GM12865 (cell line): ENCODE data around the gene IFNGR1.

Experiments used
- DNase-seq: peaks from one replicate; pipeline ENCODE4 v3.0.0; 2010; ENCODE audit warnings: low read depth
- H3K4me3 ChIP-seq: 2 replicates; pipeline ENCODE4 v1.5.1; 2011; ENCODE audit warnings: mild to moderate bottlenecking, low read depth, low read length, control low read depth
- CTCF ChIP-seq: IDR thresholded peaks from 2 replicates; pipeline ENCODE4 v1.5.1; 2011; ENCODE audit warnings: low read length, control low read depth, low read depth, inconsistent platforms; ENCODE audit not compliant: insufficient read depth; ENCODE audit errors: missing control alignments

Gene IFNGR1

GRCh38 chr6:137236581-137237355, 17.6 kb upstream of the IFNGR1 start:
- no peak overlapping the region for H3K4me3 ChIP-seq
- DNase-seq, result no peak
- no peak for TF ChIP-seq CTCF

- TF ChIP-seq CTCF, result no peak
- no peak overlapping the region for H3K4me3 ChIP-seq
Measured at GRCh38 chr6:137235686-137236085, 16.5 kb upstream of the IFNGR1 start.

GRCh38 chr6:137233911-137234863, 15.0 kb upstream of the IFNGR1 start:
- peak; percentile 64 for DNase-seq
- no peak overlapping the region for H3K4me3 ChIP-seq
- no peak for TF ChIP-seq CTCF

More at GRCh38 chr6:137235686-137236085, 16.5 kb upstream of the IFNGR1 start:
- DNase-seq, result no peak

GRCh38 chr6:137231895-137232294, 12.7 kb upstream of the IFNGR1 start:
- H3K4me3 ChIP-seq, result no peak overlapping the region
- DNase-seq, result no peak
- no peak for TF ChIP-seq CTCF

- no peak overlapping the region for H3K4me3 ChIP-seq
- DNase-seq, result no peak
- TF ChIP-seq CTCF, result no peak
Measured at GRCh38 chr6:137230956-137231555, 11.9 kb upstream of the IFNGR1 start.

- H3K4me3 ChIP-seq, result no peak overlapping the region
- DNase-seq, result no peak
- no peak for TF ChIP-seq CTCF
Measured at GRCh38 chr6:137230547-137230946, 11.4 kb upstream of the IFNGR1 start.
